Thyroid gland (tissue), 4 donors: Measurements from ENCODE around the gene TNFSF12.

Experiments
- POLR2A ChIP-seq, 2 donors: fragments of 450-650 bp; IDR thresholded peaks; one replicate each; pipeline ENCODE4 v1.6.1; 2017; ENCODE audit warnings: antibody characterized with exemption in 2 of 2, mild to moderate bottlenecking in 2 of 2, moderate library complexity in 1 of 2
- TF ChIP-seq, protein P1 (sequence below), 6 experiments: fragments of 200-600 bp in 3 of 6; fragments of 450-650 bp in 3 of 6; sonication (generic) in 3 of 6; IDR thresholded peaks; one replicate each; pipeline ENCODE4 v1.5.1; 2016 to 2019; ENCODE audit warnings: antibody characterized with exemption in 6 of 6, mild to moderate bottlenecking in 2 of 6, inconsistent platforms in 1 of 6, moderate library complexity in 1 of 6

DNA sequence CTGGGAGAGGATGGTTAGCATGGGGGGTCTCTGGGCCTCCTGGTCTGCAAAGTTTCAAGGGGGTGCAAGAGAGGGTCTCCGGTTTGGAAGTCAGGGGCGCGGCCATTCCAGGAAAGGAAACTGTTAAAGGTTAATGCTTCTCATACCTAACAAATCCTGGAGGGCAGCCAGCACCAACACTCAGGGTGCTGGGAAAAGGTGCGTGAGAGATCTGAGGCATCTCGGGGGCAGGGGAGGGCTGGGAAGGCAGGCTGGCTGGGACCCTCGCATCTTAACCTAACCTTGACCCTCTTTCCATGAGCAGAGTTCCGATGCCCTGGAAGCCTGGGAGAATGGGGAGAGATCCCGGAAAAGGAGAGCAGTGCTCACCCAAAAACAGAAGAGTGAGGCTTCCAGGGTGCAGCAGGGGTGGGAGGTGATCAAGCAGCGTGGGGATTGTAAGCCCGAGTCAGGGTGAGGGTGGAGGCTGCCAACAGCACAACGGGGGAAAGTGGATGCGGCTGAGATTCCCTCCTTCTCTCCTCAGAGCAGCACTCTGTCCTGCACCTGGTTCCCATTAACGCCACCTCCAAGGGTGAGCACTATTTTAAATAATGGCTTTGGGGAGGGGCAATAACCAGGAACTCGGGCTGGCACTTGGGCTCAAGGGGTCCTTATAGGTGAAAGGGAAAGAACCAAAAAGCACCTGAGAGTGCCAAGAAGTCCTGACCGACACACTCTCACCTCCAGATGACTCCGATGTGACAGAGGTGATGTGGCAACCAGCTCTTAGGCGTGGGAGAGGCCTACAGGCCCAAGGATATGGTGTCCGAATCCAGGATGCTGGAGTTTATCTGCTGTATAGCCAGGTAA is 10.7 kb downstream of the TNFSF12 start:
- TF ChIP-seq, protein P1, sequence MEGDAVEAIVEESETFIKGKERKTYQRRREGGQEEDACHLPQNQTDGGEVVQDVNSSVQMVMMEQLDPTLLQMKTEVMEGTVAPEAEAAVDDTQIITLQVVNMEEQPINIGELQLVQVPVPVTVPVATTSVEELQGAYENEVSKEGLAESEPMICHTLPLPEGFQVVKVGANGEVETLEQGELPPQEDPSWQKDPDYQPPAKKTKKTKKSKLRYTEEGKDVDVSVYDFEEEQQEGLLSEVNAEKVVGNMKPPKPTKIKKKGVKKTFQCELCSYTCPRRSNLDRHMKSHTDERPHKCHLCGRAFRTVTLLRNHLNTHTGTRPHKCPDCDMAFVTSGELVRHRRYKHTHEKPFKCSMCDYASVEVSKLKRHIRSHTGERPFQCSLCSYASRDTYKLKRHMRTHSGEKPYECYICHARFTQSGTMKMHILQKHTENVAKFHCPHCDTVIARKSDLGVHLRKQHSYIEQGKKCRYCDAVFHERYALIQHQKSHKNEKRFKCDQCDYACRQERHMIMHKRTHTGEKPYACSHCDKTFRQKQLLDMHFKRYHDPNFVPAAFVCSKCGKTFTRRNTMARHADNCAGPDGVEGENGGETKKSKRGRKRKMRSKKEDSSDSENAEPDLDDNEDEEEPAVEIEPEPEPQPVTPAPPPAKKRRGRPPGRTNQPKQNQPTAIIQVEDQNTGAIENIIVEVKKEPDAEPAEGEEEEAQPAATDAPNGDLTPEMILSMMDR (IDR thresholded peaks at IDR 0.05) = no peak
- TF ChIP-seq POLR2A (IDR thresholded peaks at IDR 0.05) = no peak
